Neural cell (in vitro differentiated cells): ENCODE measurements around the gene KDM4D. TPM values are rescaled to one million over a fixed set of nuclear protein-coding genes. Genes with fewer than 3 reads are reported as not detected.
A peak's percentile ranks its signal among the peaks of the same experiment; 100 is the strongest.

Source experiments
- H2AFZ ChIP-seq: fragments of 200-600, 300-800 bp; sonication (generic), shearing (Covaris generic); 2 replicates; pipeline ENCODE4 v1.6.0; 2014; ENCODE audit warnings: low read depth, mild to moderate bottlenecking, antibody characterized with exemption, low read length, moderate library complexity
- H3F3A ChIP-seq: fragments of 200-600 bp; shearing (Covaris generic); 2 replicates; pipeline ENCODE4 v1.6.1; 2016; ENCODE audit warnings: mild to moderate bottlenecking, moderate library complexity, mixed read lengths, antibody characterized with exemption, low read length; ENCODE audit not compliant: insufficient read depth, poor library complexity, severe bottlenecking
- H3K27ac ChIP-seq: fragments of 200-600, 300-800 bp; sonication (generic), shearing (Covaris generic); 2 replicates; pipeline ENCODE4 v1.5.1; 2014; ENCODE audit warnings: mild to moderate bottlenecking, low read length, moderate library complexity
- H3K27me3 ChIP-seq: fragments of 300-800, 200-600 bp; sonication (generic), shearing (Covaris generic); 2 replicates; pipeline ENCODE4 v1.6.0; 2014; ENCODE audit warnings: mild to moderate bottlenecking, low read depth, low read length, moderate library complexity; ENCODE audit not compliant: insufficient read depth
- H3K36me3 ChIP-seq: fragments of 300-800, 200-600 bp; sonication (generic), shearing (Covaris generic); 2 replicates; pipeline ENCODE4 v1.5.1; 2014; ENCODE audit warnings: mild to moderate bottlenecking, antibody characterized with exemption, low read length, moderate library complexity; ENCODE audit not compliant: insufficient read depth
- H3K4me2 ChIP-seq: fragments of 300-800, 200-600 bp; sonication (generic), shearing (Covaris generic); 2 replicates; pipeline ENCODE4 v1.6.0; 2014; ENCODE audit warnings: mild to moderate bottlenecking, low read length
- H3K4me3 ChIP-seq: fragments of 300-800, 200-600 bp; sonication (generic), shearing (Covaris generic); 2 replicates; pipeline ENCODE4 v1.5.1; 2014; ENCODE audit warnings: mild to moderate bottlenecking, low read length, moderate library complexity
- H3K79me2 ChIP-seq: fragments of 200-600 bp; shearing (Covaris generic); replicated peaks from 2 replicates; pipeline ENCODE4 v1.6.0; 2014; ENCODE audit warnings: mild to moderate bottlenecking, low read length, moderate library complexity; ENCODE audit not compliant: insufficient read depth
- H3K9ac ChIP-seq: fragments of 300-800, 200-600 bp; sonication (generic), shearing (Covaris generic); 2 replicates; pipeline ENCODE4 v1.6.1; 2016; ENCODE audit warnings: mild to moderate bottlenecking, low read length, mixed read lengths
- H3K9me2 ChIP-seq: fragments of 200-600 bp; shearing (Covaris generic); 2 replicates; pipeline ENCODE4 v1.6.1; 2016; ENCODE audit warnings: mild to moderate bottlenecking, low read length, mixed read lengths; ENCODE audit not compliant: insufficient read depth
- H3K9me3 ChIP-seq: fragments of 200-600, 300-800 bp; sonication (generic), shearing (Covaris generic); 2 replicates; pipeline ENCODE4 v1.6.1; 2016; ENCODE audit warnings: mild to moderate bottlenecking, mixed run types, low read length, moderate library complexity, mixed read lengths
- H4K20me1 ChIP-seq: fragments of 200-600 bp; shearing (Covaris generic); 2 replicates; pipeline ENCODE4 v1.6.1; 2016; ENCODE audit warnings: mild to moderate bottlenecking, mixed run types; ENCODE audit not compliant: insufficient read depth
- CTCF ChIP-seq: fragments of 450-650 bp; IDR thresholded peaks from 2 replicates; pipeline ENCODE4 v1.5.1; 2014; ENCODE audit warnings: antibody characterized with exemption, mild to moderate bottlenecking, moderate library complexity; ENCODE audit not compliant: poor library complexity, severe bottlenecking
- EP300 ChIP-seq: fragments of 450-650 bp; conservative IDR thresholded peaks from 2 replicates; pipeline ENCODE4 v1.6.1; 2014; ENCODE audit warnings: antibody characterized with exemption, mild to moderate bottlenecking, moderate library complexity; ENCODE audit not compliant: poor library complexity, severe bottlenecking
- EZH2 ChIP-seq: fragments of 200-600, 300-800 bp; shearing (Covaris generic), sonication (generic); IDR thresholded peaks from 2 replicates; pipeline ENCODE4 v1.6.1; 2014; ENCODE audit warnings: antibody characterized with exemption, low read length, borderline replicate concordance, mild to moderate bottlenecking; ENCODE audit not compliant: insufficient read depth, poor library complexity, severe bottlenecking
- MXI1 ChIP-seq: fragments of 450-650 bp; conservative IDR thresholded peaks from 2 replicates; pipeline ENCODE4 v1.6.1; 2014; ENCODE audit warnings: antibody characterized with exemption, mild to moderate bottlenecking; ENCODE audit not compliant: poor library complexity, severe bottlenecking
- POLR2AphosphoS5 ChIP-seq: IDR thresholded peaks from 2 replicates; pipeline ENCODE4 v1.6.1; 2012
- RAD21 ChIP-seq: fragments of 450-650 bp; conservative IDR thresholded peaks from 2 replicates; pipeline ENCODE4 v1.6.1; 2014; ENCODE audit warnings: antibody characterized with exemption, mild to moderate bottlenecking, moderate library complexity
- REST ChIP-seq: IDR thresholded peaks from 2 replicates; pipeline ENCODE4 v1.6.1; 2012; ENCODE audit warnings: borderline replicate concordance
- SMC3 ChIP-seq: fragments of 450-650 bp; conservative IDR thresholded peaks from 2 replicates; pipeline ENCODE4 v1.6.1; 2014; ENCODE audit warnings: antibody characterized with exemption, mild to moderate bottlenecking, moderate library complexity; ENCODE audit not compliant: poor library complexity
- TAF1 ChIP-seq: IDR thresholded peaks from 2 replicates; pipeline ENCODE4 v1.6.1; 2012; ENCODE audit warnings: low read depth
- polyA plus RNA-seq: library from polyadenylated mRNA; depleted of rRNA; stranded (reverse); fragments of >200 nt; gene quantifications from 2 replicates; pipeline ENCODE4 v1.2.3, GENCODE V29; 2014

KDM4D gene
- polyA plus RNA-seq, 1 donor from 2014 or later = 1.3 TPM

- H3K27me3 ChIP-seq = no peaks in the 10 kb centered on the region
- no peak overlapping the region for H2AFZ ChIP-seq
- H3K9ac ChIP-seq = no peak overlapping the region
- no peak overlapping the region for H3K4me2 ChIP-seq
- H3K27ac ChIP-seq = no peak overlapping the region
- H3F3A ChIP-seq = peaks cover 2% of the 10 kb centered on the region
- H3K36me3 ChIP-seq = no peaks in the 10 kb centered on the region
- no peaks in the 10 kb centered on the region for H3K9me2 ChIP-seq
- no peak for TF ChIP-seq MXI1
- peak; percentile 61 for TF ChIP-seq POLR2AphosphoS5
- TF ChIP-seq REST = no peak
- TF ChIP-seq TAF1 = no peak
- TF ChIP-seq EP300 = peak; percentile 95
- no peak for TF ChIP-seq CTCF
- no peak for TF ChIP-seq EZH2
- TF ChIP-seq RAD21 = no peak
- H4K20me1 ChIP-seq = no peaks in the 10 kb centered on the region
- H3K9me3 ChIP-seq = no peaks in the 10 kb centered on the region
- no peak overlapping the region for H3K4me3 ChIP-seq
- H3K79me2 ChIP-seq = no peaks in the 10 kb centered on the region
Observed at GRCh38 chr11:95005642-95006041, 32.1 kb downstream of the KDM4D start.

GRCh38 chr11:95011376-95011775 is 37.9 kb downstream of the KDM4D start:
- H3K9me2 ChIP-seq = no peaks in the 10 kb centered on the region
- H3K27me3 ChIP-seq = no peaks in the 10 kb centered on the region
- no peak overlapping the region for H3K4me3 ChIP-seq
- H3K9me3 ChIP-seq = no peaks in the 10 kb centered on the region
- no peaks in the 10 kb centered on the region for H4K20me1 ChIP-seq
- no peak overlapping the region for H2AFZ ChIP-seq
- no peak overlapping the region for H3K27ac ChIP-seq
- no peaks in the 10 kb centered on the region for H3F3A ChIP-seq
- H3K79me2 ChIP-seq = no peaks in the 10 kb centered on the region
- TF ChIP-seq TAF1 (no peak), RAD21 (no peak), POLR2AphosphoS5 (no peak), EZH2 (no peak), CTCF (no peak), MXI1 (no peak), SMC3 (no peak), EP300 (no peak)
- H3K4me2 ChIP-seq = no peak overlapping the region
- no peaks in the 10 kb centered on the region for H3K36me3 ChIP-seq
- H3K9ac ChIP-seq = no peak overlapping the region
